ENCODE results near the gene TMEM150B.

The TMEM150B gene

DNA sequence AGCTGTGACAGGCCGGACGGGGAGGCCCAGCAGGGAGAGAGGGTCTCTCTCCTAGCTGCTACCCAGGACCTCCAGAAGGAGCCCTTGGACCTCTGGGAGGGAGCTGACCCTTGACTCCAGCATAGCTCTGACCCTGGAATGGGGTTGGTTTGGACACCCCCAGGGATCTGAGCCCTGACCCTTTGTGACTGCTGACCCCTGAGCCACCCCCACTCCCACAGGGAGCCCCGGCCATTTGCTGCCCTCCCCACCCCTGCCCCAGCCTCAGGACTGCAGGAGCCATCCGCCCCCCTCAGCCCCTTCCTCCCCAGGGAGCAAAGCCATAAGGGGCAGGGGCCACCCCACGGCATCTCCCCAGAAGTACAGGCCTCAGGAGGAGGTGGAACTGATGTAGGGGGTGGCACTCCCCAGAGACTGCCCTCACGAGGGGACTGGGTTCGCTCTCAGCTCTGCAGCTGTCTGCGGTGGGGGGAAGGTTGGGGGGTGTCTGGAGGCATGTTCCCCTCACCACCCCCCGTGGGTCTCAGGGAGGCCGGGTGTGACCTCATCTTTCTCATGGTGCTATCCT is 22.4 kb upstream of the TMEM150B start:
- no peaks in the 10 kb centered on the region for H3K36me3 ChIP-seq (ENCODE audit: low read length)
- H3K4me2 ChIP-seq (ENCODE audit: low read depth, low read length, poor library complexity, severe bottlenecking) = no peak overlapping the region
- no peak overlapping the region for H3K9ac ChIP-seq (ENCODE audit: low read length)

DNA sequence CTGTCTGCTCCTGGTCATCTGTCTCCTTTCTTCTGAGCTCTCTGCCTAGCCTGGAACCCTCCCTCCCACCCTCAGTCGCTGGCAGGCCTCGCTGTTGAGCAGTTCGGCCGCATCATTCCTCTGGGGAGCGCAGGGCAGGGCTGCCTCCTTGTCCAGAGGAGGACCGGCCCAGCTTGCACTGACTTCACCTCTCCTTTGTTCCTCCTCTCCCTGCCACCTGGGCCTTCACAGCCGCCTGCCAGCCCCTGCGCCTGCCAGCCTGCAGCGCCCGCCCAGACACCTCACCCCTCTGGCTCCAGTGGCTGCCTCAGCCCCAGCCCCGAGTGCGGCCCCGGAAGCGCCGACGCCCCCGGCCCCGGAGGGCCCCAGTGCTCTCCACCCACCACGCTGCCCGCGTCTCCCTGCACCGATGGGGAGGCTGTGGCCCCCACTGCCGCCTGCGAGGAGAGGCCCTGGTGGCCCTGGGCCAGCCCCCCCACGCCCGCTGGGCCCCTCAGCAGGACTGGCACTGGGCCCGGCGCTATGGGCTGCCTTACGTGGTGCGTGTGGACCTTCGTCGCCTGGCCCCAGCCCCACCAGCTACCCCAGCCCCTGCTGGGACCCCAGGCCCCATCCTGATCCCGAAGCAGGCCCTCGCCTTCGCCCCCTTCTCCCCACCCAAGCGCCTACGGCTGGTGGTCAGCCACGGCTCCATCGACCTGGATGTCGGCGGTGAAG is 21.7 kb upstream of the TMEM150B start:
- no peak overlapping the region for H3K4me3 ChIP-seq (ENCODE audit: insufficient read depth, low read length, poor library complexity, severe bottlenecking)
- no peaks in the 10 kb centered on the region for H3K9me3 ChIP-seq (ENCODE audit: insufficient read depth, low read length)
- no peaks in the 10 kb centered on the region for H3K36me3 ChIP-seq (ENCODE audit: low read length)
- no peaks in the 10 kb centered on the region for H3F3A ChIP-seq (ENCODE audit: insufficient read depth)
- H3K9me2 ChIP-seq (replicated peaks; ENCODE audit: insufficient read depth, low read length) = no peaks in the 10 kb centered on the region
- no peak overlapping the region for H3K27ac ChIP-seq (ENCODE audit: low read depth, low read length)
- no peak overlapping the region for H2AFZ ChIP-seq (ENCODE audit: low read depth, low read length, severe bottlenecking)
- no peak overlapping the region for H3K9ac ChIP-seq (ENCODE audit: low read length)
- no peaks in the 10 kb centered on the region for H3K79me2 ChIP-seq (ENCODE audit: insufficient read depth, low read length)
- no peak overlapping the region for H3K4me2 ChIP-seq (ENCODE audit: low read depth, low read length, poor library complexity, severe bottlenecking)
- no peaks in the 10 kb centered on the region for H3K27me3 ChIP-seq (ENCODE audit: low read length)
- no peak for TF ChIP-seq EZH2phosphoT487 (conservative IDR thresholded peaks at IDR 0.05; ENCODE audit: low read length)
- TF ChIP-seq, protein P1, sequence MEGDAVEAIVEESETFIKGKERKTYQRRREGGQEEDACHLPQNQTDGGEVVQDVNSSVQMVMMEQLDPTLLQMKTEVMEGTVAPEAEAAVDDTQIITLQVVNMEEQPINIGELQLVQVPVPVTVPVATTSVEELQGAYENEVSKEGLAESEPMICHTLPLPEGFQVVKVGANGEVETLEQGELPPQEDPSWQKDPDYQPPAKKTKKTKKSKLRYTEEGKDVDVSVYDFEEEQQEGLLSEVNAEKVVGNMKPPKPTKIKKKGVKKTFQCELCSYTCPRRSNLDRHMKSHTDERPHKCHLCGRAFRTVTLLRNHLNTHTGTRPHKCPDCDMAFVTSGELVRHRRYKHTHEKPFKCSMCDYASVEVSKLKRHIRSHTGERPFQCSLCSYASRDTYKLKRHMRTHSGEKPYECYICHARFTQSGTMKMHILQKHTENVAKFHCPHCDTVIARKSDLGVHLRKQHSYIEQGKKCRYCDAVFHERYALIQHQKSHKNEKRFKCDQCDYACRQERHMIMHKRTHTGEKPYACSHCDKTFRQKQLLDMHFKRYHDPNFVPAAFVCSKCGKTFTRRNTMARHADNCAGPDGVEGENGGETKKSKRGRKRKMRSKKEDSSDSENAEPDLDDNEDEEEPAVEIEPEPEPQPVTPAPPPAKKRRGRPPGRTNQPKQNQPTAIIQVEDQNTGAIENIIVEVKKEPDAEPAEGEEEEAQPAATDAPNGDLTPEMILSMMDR (IDR thresholded peaks at IDR 0.05; ENCODE audit: insufficient read depth, low read length, poor library complexity, severe bottlenecking) = no peak
- no peaks in the 10 kb centered on the region for H4K20me1 ChIP-seq (ENCODE audit: low read depth, low read length)

More for the DNA sequence above, 22.4 kb upstream of the TMEM150B start:
- H3K27ac ChIP-seq (ENCODE audit: low read depth, low read length) = no peak overlapping the region
- H3K27me3 ChIP-seq (ENCODE audit: low read length) = no peaks in the 10 kb centered on the region
- H2AFZ ChIP-seq (ENCODE audit: low read depth, low read length, severe bottlenecking) = no peak overlapping the region
- no peak overlapping the region for H3K4me3 ChIP-seq (ENCODE audit: insufficient read depth, low read length, poor library complexity, severe bottlenecking)
- H3F3A ChIP-seq (ENCODE audit: insufficient read depth) = no peaks in the 10 kb centered on the region
- H4K20me1 ChIP-seq (ENCODE audit: low read depth, low read length) = no peaks in the 10 kb centered on the region
- no peaks in the 10 kb centered on the region for H3K79me2 ChIP-seq (ENCODE audit: insufficient read depth, low read length)
- TF ChIP-seq, protein P1 (IDR thresholded peaks at IDR 0.05; ENCODE audit: insufficient read depth, low read length, poor library complexity, severe bottlenecking) = no peak
- TF ChIP-seq EZH2phosphoT487 (conservative IDR thresholded peaks at IDR 0.05; ENCODE audit: low read length) = no peak
- no peaks in the 10 kb centered on the region for H3K9me3 ChIP-seq (ENCODE audit: insufficient read depth, low read length)
- H3K9me2 ChIP-seq (replicated peaks; ENCODE audit: insufficient read depth, low read length) = no peaks in the 10 kb centered on the region

DNA sequence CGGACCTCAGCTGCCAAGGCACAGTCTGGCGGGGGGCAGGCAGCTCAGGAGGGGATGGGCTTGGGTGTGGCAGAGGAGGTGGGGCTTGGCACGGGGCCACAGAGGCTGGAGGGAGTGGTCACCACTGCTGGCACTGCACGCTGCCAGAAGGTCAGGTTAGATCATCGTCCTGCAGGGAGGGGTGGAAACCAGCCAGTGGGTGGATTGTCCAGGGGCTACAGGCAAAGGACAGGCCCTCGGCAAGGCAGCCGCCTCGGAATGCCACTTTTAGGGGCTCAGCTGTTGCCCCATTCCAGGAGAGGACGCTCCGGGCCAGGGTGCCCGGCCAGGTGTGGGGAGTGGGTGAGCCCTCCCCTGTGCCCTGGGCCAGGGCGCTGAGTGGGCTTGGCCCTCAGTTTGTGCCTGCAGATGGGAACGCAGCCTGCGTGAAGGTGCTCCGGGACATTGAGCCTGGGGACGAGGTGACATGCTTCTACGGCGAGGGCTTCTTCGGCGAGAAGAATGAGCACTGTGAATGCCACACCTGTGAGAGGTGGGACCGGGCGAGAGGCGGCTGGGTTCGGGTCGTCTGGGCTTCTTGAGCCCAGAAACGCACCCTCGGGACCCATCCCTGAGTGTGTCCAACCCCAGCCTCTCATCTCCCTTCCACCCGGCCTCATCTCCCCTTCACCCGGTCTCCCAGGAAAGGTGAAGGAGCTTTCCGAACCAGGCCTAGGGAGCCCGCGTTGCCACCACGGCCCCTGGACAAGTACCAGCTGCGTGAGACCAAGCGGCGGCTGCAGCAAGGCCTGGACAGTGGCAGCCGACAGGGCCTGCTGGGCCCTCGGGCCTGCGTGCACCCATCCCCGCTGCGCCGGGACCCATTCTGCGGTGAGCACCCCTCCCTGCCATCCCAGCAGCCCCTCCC is 20.9 kb upstream of the TMEM150B start:
- no peaks in the 10 kb centered on the region for H3K27me3 ChIP-seq (ENCODE audit: low read length)
- H3K79me2 ChIP-seq (ENCODE audit: insufficient read depth, low read length) = no peaks in the 10 kb centered on the region
- H3K9me3 ChIP-seq (ENCODE audit: insufficient read depth, low read length) = no peaks in the 10 kb centered on the region
- H2AFZ ChIP-seq (ENCODE audit: low read depth, low read length, severe bottlenecking) = no peak overlapping the region
- H3K9ac ChIP-seq (ENCODE audit: low read length) = no peak overlapping the region
- no peaks in the 10 kb centered on the region for H3K36me3 ChIP-seq (ENCODE audit: low read length)
- no peaks in the 10 kb centered on the region for H3F3A ChIP-seq (ENCODE audit: insufficient read depth)
- no peaks in the 10 kb centered on the region for H4K20me1 ChIP-seq (ENCODE audit: low read depth, low read length)
- no peak overlapping the region for H3K4me3 ChIP-seq (ENCODE audit: insufficient read depth, low read length, poor library complexity, severe bottlenecking)
- TF ChIP-seq EZH2phosphoT487 (conservative IDR thresholded peaks at IDR 0.05; ENCODE audit: low read length) = no peak
- TF ChIP-seq, protein P1 (IDR thresholded peaks at IDR 0.05; ENCODE audit: insufficient read depth, low read length, poor library complexity, severe bottlenecking) = no peak
- H3K9me2 ChIP-seq (replicated peaks; ENCODE audit: insufficient read depth, low read length) = no peaks in the 10 kb centered on the region
- H3K4me2 ChIP-seq (ENCODE audit: low read depth, low read length, poor library complexity, severe bottlenecking) = no peak overlapping the region
- no peak overlapping the region for H3K27ac ChIP-seq (ENCODE audit: low read depth, low read length)

Measured in SU-DHL-6 (cell line).